EH (cell line): ENCODE measurements around the gene DCC.
"Not testable (repeated sequence)": the region's sequence is repeated elsewhere in the genome, so short reads cannot be mapped to it uniquely, and the experiment has no call there.

ENCODE experiments used
- DNase-seq: peaks from one replicate; pipeline ENCODE4 v3.0.0-alpha.2; 2015; ENCODE audit warnings: low read depth

DCC gene

DNA sequence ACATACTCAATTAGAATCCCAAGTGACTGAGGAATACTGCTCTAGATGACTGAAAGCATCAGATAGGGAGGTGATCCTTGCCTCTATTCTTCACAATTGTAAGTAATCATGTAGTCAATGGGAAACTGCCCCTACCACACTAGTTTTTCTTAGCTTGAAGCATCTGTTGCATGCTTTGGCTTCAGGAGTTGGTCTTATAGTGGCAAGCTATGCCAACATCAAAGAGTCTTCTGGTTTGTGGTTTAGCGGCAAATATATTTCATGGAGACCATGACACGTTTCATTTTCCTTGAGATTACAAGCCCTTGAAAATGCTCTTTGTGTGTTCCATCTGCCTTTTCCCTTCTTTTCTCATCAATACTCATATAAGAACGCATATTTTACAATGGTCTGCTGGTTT lies 12.9 kb downstream of the DCC start:
- no peak for DNase-seq

DNA sequence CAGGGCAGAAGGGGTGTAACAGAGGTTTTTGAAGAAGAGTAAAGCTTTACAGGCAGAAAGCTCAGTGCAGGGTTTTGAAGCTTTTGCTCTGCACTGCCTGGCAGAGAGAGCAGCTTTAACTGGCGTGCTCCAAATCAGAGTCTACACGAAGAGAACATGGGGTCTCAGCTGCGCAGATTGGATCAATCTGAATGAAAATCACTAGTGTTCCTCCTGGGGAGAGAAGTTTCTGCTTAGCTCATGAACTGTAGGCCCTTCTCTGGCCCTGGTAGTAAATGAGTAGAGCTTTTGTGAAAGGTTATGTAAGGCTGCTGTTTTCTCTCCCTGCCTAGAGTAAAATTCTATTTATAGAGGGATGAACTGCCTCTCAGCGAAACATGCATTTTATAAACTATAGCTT lies 13.6 kb downstream of the DCC start:
- no peak for DNase-seq

DNA sequence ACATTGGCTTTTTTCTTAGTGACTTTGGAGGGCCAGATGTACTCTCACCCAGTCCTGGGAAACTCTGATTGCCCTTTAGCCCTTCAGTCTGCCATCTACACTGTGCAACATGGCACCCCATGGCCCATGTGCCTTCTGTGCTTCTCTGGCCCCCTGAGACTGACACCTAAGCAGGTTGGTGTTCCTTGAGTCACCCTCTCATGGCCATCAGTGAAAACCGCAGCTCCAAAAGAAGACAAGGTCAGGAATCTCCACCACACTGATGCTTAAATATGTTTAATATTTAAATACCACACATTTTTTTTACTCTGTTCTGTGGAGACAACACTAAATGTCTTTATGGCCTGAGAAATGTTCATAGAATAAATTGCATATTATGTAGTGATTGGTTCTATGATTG lies 23.9 kb downstream of the DCC start:
- no peak for DNase-seq

GRCh38 chr18:52366851-52367250 lies 26.9 kb downstream of the DCC start:
- DNase-seq = not testable (repeated sequence)

DNA sequence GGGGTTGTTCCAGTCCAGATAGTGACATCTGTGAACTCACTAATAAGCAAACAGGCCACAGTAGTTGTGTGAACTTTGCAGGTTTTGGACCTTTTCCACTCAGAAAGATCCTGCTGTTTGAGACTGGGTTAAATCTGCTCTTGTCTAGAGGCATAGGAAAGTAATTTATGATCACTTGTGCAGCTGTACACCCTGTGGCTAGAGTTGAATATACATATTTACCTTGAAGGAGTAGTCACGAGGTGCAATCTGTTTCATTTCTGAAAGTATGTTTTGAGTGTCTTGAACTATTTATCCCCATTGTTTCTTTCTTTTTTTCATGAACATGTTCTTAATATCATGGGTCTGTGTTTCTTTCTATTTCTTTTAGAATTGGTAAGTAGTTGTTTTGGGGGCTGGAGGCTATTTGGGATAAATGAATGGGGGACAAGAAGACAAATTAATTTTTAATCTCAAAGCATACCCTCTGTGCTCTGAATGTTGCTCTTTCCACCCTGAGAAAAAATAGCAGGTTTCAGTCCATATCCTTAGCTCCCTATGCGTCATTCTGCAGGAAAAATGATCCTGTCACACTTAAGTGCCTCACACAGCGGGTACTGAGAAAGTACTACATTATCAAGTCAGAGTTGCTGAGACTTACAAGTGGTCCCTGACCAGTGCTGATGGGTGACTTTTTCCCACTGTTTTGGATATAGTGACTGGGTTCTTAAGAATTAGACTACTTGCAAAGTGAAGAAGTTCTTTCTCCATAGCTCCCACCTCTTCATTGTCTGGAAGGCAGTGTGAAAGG lies 28.2 kb downstream of the DCC start:
- DNase-seq = no peak

- DNase-seq = no peak
Observed at GRCh38 chr18:52370841-52371240, 30.8 kb downstream of the DCC start.

DNA sequence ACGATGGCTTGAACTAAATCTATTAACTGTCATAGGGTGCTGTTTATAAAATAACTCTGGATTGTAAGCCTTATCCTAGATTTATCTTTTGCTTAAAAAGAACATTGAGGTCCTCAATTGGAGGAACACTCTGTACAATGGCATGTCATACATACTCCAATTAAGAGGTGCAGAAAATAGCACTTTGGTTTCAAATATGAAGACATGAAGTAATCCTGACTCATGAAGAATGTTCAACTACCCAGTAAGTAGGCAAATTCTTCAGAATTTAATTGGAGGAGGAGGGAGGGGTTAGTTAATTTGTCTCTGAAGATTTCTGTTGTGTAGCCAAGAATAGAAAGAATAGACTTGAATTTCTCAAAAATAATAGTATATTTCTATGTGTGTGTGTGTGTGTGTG lies 36.1 kb downstream of the DCC start:
- DNase-seq = no peak

GRCh38 chr18:52377094-52377493 lies 37.1 kb downstream of the DCC start:
- no peak for DNase-seq

GRCh38 chr18:52386306-52386705 lies 46.3 kb downstream of the DCC start:
- DNase-seq = no peak

DNA sequence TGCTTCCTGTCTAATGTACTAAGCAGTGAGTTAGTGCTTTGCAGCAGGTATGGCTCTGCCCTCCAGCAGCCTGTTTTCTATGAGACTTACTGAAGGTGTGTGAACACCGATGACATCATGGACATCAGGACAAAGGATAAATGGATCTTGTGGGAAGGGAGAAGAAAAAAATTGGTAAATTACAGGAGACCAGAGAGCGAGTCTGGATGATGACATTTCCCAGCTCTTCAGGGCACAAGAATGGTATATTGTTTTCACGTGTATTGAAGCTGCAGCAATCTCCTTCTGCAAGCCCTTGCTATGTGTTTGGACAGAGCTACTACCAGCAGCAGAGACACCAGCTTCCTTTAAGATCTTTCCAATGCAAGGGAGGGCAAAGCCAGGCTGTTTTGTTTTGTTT lies 47.2 kb downstream of the DCC start:
- no peak for DNase-seq

DNA sequence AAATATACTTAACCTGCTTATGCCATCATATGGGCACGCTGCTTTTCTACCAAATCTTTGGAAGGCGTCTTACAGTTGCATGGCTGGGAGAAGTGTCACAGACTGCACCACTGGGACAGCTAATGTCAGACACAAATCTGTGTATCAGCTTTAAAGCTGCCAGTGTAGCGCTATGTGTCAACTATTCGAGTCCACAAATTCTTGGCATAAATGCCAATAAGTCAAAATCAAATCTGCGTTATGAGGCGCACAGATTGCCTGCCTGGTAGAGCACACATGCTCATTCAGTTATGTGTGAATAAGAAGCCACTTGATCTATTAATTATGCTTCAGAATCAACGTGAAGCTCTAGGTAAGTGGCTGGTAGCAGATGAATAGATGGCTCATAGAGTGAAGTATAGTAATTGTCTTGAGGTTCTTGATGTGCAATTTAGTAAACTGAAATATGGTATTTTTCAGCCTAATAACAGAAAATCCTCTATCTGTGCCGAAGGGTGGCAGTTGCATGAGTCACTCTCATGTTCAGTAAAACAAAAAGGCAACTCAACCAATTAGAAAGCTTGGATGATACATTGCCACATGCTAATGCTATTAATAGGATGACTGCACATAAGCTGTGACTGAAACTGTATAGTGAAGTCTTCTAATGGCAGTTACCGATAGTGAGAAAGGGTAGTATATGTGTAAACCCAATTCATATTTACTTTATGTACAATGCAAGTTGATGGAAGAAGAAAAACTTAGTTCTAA lies 52.0 kb downstream of the DCC start:
- DNase-seq = no peak

DNA sequence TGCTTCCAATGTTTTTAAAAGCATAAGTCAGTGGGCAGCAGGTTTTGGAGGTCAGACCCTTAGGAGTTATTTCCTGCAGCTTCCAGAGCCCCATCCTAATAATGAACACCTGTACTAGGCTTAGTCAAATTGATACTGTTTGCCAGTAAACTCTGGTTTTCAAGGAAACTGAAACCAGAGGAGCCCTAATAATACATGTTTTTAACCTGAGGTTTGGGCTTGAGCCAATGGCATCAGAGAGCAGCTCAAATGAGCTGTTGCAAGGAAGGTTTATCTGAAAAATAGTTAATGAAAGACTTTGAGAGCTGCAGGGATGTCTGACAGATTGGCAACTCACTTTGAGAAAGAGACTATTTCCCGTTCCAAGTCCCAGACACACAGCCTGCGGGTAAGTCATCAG lies 54.6 kb downstream of the DCC start:
- DNase-seq = no peak

GRCh38 chr18:52395146-52395852 lies 55.3 kb downstream of the DCC start:
- DNase-seq = no peak

- DNase-seq = no peak
Observed at GRCh38 chr18:52401236-52401635, 61.2 kb downstream of the DCC start.

DNA sequence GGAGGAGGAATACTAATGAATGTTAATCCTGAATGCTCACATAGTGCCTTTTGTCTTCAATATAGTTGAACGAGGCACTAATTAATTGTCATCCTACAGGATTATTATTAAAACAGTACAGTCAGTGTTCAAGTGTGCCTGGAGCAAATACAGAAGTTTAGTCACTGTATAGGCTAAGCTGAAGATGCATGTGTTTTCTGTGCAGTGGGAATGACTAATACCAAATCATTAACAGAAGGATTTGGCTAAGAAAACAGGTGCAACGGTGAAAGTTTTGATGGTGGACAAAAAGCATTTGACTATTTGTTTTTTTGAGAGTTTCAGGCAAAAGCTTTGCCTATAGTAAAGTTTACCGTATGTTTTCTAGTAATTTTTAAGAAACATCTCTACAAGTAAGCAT lies 62.8 kb downstream of the DCC start:
- DNase-seq = no peak

DNA sequence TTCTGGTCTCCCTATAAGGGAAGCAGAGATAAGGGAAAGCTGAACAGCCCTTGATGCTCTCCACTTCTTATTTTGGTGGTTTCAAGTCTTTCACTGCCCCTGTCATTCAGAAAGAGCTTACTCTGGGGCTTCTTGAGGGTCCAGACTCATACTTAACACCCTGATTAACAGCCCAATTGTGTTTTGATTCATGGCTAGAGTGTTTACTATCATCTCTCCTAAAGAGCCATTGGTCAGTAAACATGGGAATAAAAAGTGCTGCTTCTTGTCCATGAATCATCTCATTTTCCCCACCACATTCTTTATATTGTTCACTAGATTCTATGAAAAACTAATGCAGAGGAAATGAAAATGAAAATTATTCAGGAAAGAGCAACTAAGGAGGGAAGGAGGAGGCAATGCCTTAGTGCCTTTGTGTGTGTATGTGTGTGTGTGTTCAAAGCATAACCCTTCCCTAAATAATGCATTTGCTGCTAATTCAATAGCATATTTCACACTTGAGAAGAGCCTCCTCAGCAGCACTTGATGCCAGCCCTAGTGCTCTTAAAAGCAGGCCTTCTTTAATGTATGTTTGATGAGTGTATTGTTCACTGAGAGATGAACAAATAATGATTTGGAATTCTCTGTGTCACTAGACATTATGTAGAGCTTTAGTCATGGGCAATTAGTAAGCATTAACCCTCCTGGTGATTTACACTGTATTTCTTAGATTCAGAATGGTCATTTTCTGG lies 63.5 kb downstream of the DCC start:
- no peak for DNase-seq

GRCh38 chr18:52408800-52409302 lies 68.9 kb downstream of the DCC start:
- DNase-seq = no peak

- no peak for DNase-seq
Observed at GRCh38 chr18:52409727-52410126, 69.7 kb downstream of the DCC start.

DNA sequence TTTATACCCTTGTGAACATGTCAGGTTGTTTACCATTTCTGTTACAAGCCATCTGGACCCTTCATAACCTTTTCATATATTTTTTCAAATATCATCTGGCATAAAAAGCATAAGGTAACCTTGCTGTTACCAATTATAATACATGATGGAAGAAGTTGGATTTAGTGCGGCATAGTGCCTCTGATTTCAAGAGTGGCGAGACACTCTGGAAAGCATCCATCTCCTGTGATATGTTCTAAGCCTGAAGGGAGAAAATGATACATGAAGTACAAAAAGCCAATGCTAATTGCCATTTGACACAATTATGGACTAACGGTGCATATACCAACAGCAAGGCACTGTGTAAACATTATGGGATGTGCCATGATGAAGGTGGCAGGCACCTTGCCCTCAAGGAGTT lies 75.1 kb downstream of the DCC start:
- no peak for DNase-seq

GRCh38 chr18:52422985-52423601 lies 83.1 kb downstream of the DCC start:
- no peak for DNase-seq

DNA sequence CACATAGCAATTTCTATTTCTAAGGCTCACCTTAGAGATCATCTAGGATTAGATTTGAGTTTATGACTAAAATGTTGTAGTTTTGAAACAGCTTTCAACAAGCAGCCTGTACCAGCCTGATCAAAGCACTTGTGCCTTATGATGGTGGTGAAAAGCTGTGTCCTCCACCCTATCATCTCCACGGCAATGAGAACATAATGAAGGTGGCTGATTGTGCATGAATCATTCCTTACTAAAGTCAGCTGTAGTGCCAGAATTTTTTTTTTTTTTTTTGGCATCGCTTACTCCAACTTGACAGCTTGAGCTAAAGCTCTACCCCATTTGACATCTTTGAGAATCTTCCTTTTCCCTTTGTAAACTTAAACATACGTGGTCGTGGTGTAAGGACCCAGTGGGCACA lies 86.0 kb downstream of the DCC start:
- no peak for DNase-seq

- no peak for DNase-seq
Observed at GRCh38 chr18:52426462-52426861, 86.5 kb downstream of the DCC start.
